ENCODE results near the gene AWAT2.
"Not testable (repeated sequence)": the region's sequence is repeated elsewhere in the genome, so short reads cannot be mapped to it uniquely, and the experiment has no call there.

The AWAT2 gene

GRCh38 chrX:70001708-70002341 lies 47.9 kb downstream of the AWAT2 start:
- no peak for DNase-seq (ENCODE audit: low read depth in 3 of 3, low spot score in 1 of 3)

GRCh38 chrX:70001269-70001668 lies 48.5 kb downstream of the AWAT2 start:
- DNase-seq (ENCODE audit: low read depth in 3 of 3, low spot score in 1 of 3), result no peak

- DNase-seq (ENCODE audit: low read depth in 3 of 3, low spot score in 1 of 3), result not testable (repeated sequence)
Measured at GRCh38 chrX:69998299-69998698, 51.4 kb downstream of the AWAT2 start.

- DNase-seq (ENCODE audit: low read depth in 3 of 3, low spot score in 1 of 3), result no peak
Measured at GRCh38 chrX:69996113-69996468, 53.6 kb downstream of the AWAT2 start.

GRCh38 chrX:69995362-69996112 lies 54.2 kb downstream of the AWAT2 start:
- no peak for DNase-seq (ENCODE audit: low read depth in 3 of 3, low spot score in 1 of 3)

GRCh38 chrX:69993494-69993893 lies 56.2 kb downstream of the AWAT2 start:
- DNase-seq (ENCODE audit: low read depth in 3 of 3, low spot score in 1 of 3), result no peak

GRCh38 chrX:69991685-69992084 lies 58.1 kb downstream of the AWAT2 start:
- no peak for DNase-seq (ENCODE audit: low read depth in 3 of 3, low spot score in 1 of 3)

All from stimulated activated CD4-positive, alpha-beta T cell treated with anti-CD3 and anti-CD28 coated beads, TNF-alpha, amount 100 ng/mL, for 1 hour (primary cell).